HK-2 (cell line): ENCODE measurements around the gene AK9.

Source experiments
- DNase-seq: peaks from one replicate; pipeline ENCODE4 v3.0.0-alpha.2; 2018; ENCODE audit not compliant: unreplicated experiment

Gene AK9

DNA sequence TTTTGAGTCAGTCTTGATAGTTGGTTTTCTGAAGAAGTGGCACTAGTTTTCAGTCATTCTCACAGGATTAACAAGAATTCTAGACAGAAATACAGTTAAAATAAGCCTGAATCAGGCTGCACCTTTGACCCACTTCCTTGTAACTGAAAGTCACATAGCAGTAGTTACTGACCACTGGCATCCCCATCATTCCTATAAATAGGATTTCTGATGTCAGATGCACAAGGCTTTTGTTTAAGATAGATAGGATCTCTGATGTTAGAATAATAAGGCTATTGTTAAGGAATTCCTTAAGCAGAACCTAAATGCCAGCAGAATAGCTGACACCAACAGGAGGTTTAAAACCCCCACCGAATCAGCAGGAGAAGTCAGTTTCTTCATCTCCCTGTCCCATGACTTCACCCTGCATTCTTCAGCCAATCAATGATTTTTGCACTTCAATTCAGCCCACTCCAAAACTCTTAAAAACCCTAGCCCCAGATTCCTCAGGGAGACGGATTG is 177.4 kb downstream of the AK9 start:
- no peak for DNase-seq

GRCh38 chr6:109512271-109512817 is 178.7 kb downstream of the AK9 start:
- DNase-seq, result no peak

- DNase-seq, result no peak
Measured at GRCh38 chr6:109511832-109512231, 179.2 kb downstream of the AK9 start.

GRCh38 chr6:109510358-109510757 is 180.6 kb downstream of the AK9 start:
- DNase-seq, result no peak

DNA sequence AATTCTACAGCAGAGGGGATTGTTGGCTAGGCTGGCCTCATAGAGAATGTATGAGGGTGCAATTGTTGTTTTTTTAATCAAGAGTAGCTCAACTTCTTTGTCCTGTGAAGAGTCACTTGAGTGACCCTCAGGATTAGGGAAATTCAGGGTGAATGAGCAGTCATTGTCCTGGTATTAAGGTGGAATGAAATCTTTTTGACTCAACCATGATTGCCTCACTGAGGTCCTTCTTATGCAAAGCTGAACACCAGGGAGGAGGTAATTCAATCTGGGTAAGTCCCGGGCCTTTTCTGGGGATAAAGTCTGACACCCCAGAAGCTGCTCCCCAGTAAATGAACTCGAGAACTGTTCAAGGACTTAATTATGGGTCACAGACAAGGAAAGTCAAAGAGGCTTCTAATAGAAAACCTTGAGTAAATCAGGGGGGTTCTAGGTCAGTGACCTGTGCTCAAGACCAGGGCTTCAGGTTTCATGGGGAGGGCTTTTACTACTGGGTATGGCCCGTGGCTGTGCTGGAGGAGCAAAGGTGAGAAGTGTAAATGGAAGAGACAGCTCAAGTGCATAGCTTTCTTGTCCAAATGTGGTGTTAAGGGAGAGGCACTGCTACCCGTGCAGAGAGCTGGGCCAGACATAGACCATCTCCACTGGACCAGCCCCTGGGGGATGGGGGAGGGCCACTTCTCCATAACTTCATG is 182.7 kb downstream of the AK9 start:
- DNase-seq, result no peak

- DNase-seq, result no peak
Measured at GRCh38 chr6:109507490-109508072, 183.4 kb downstream of the AK9 start.

DNA sequence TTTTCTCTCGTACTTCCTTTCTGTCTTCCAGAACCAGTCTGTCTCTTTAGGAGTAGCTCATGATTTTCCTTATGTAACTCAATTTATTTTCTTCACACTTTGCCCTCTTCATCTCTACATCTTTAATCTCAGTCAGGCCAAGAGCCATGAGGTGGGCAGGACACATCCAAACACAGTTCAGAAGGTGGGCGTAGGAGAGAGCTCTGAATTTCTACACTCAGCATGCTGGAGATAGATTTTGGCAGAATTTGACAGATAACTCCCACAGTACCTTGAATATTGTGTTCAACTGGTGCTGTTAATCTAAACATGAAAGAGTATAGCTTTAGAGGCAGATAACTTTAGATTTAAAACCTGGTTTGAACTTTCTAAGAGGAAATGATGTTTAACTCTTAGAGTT is 184.2 kb downstream of the AK9 start:
- DNase-seq, result no peak

DNA sequence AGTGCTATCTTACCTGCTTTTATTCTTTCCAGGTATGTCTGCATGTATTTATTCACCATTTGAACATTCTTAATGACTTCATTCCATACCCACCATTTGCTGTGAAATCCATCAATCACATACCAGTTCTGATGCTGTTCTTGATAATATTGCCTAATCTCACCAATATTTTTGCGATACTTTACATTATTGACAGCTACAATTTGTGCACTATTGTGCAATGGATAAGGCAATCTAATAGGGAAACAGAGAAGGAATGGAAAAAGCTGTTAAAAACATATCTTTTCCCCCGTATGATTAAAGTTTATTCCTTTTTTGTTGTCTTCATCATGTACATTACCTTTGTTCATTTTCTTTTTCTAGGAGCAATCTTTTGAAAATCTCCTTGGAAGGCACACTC is 184.7 kb downstream of the AK9 start:
- no peak for DNase-seq

DNA sequence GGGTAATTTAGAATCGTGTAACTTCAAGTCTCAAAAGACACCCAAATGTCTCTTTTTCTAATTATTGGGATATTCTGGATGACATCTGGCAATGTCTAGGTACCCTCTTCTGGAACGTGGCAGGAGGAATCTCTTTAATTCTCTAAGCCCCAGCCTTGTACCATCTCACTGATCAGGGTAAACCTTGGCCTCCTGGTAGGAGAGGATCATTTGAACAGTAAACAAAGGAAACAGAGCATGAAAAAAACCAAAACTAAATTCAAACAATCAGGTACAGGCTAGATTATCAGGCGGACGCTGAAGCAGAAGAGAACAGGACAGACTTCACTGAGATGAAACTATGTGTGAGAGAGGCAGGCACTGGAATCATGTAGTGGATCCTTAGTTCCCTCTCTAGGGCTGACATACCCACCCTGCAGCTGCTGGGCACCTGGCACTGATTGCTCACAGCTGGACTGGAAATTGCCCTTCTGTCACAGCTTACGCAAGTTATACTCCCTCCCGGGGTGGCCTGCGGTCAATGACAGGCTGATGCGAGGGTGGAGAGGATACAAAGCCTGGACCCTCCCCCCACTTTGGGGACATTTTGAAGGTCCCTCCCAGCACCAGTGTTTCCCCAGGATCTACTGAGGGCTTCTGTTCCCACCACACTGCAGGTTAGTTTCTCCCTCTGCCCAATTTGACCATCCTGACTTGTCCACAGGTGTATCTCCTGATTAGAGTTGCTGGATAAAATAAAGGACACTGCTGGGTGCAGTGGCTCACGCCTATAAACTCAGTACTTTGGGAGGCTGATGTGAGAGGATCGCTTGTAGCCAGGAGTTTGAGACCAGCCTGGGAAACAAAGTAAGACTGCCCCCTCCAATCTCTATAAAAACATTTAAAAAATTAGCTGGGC is 187.4 kb downstream of the AK9 start:
- DNase-seq, result no peak

- DNase-seq, result no peak
Measured at GRCh38 chr6:109498936-109499335, 192.1 kb downstream of the AK9 start.

DNA sequence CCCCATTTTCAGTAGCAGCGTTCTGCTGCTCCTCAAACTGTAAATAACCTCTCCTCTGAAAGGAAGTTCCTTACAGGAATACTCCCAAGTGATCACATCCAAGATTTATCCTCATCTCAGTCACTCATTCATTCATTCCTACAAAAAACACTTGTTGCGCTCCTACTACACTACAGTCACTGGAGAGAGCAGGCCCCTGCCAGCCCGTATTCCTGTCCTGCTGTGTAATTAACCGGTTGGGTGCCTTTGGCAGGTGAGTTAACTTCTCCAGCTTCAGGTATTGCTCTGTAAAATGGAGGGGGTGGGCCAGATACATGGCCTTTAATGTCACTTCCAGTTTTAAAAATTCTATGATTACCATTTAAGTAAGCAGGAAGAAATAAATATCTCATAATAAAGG is 192.9 kb downstream of the AK9 start:
- no peak for DNase-seq

DNA sequence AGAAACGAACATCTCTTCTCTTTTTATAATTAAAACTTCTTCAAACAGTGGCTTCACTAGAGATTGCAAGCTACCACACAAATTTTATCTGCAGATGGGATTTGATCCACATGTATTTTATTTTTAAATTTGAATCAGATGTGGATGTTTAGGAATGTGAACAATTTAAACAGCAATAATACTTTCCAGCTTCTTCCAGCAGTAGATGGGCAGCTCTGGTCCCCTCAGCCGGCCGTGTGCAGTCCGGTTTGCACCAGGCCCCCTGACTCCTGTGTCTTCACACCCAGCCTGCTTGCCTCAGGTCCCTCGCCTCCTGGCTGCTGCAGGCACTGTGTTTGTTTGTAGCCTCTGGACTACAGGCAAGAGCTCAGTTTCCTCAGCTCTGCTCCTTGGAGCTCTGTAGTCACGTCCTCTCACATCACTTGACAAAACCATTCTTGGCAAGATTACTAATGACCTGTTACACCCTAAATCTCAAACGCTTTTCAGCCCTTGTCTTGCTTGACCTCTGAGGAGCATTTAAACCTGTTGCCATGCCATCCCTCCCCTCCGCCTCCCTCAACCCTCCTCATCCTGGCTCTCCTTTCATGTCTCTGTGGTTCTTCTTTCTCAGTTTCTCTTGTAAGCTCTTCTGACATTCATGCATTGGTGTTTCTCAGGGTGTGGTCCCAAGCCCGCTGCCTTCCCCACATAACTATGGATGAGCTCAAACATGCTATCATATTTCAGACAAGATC is 194.8 kb downstream of the AK9 start:
- no peak for DNase-seq

DNA sequence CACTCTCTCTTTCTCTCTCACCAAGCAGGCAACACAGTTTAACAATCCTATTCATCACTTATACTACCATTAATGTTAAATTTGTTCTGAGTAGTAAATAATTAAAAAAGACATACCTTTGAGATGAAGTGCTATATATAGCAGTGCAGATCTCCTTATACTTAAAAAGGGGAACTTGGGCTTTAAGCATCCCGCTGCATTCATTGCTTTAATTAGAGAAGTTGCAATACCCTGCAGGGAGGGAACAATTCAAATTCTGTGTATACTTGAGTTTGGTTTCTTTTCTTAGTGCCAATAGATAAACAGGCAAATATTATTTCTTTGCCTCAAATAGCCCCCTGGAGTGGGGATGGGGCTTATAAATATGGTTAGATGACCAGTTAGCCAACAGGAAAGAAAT is 197.1 kb downstream of the AK9 start:
- DNase-seq, result no peak

DNA sequence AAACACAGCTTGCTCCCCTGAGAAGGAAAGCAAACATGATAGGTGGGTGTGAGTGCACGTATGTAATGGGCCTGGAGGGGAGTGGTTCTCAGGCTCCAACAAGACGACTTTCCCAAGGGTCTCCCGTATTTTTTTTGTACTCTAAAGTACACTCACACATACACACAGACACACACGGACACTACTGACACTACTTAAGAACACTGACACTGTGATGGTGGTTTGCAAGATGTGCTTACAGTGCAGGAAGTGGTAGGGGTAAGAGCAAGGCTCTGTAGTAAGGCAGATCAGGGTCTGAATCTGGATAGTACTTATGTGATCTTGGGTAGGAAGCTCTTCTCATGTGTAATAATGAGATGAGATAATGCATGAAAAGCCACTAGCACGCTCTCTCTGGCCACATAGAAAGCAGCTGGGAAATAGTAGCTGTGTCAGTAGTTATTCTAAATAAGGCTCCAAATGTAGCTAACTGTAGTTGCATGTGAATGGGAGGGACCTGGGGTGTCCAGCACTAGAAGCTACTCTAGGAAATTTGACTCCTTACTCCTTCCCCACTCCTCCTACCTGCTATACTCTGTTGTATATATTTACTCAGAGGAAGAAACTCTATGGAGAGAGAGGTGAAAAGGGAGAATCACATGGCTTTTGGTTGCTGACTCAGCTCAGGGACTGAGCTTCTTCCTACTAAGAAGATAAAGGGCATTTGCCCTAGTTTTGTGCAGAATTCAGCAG is 199.6 kb downstream of the AK9 start:
- DNase-seq, result no peak

DNA sequence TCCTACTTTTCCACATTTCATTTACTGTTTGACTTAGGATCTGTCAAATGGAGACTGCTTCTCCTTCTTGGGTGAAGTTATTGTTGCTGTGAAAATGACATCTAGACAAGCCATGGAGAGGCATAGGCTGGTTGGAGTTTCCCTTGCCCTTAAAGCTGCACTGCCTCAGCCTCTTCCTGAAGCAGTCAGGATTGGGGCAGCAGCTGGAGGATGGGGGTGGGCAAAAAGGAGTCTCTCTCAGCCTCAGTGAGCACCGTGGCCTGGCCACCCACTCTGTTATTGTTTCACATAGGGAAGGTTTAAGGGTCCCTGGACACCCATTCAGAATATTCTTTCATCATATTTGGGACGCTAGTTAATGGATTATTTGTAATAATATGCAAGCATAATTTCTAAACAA is 200.3 kb downstream of the AK9 start:
- DNase-seq, result no peak

- DNase-seq, result no peak
Measured at GRCh38 chr6:109488001-109488400, 203.0 kb downstream of the AK9 start.

- DNase-seq, result no peak
Measured at GRCh38 chr6:109486068-109486467, 204.9 kb downstream of the AK9 start.

DNA sequence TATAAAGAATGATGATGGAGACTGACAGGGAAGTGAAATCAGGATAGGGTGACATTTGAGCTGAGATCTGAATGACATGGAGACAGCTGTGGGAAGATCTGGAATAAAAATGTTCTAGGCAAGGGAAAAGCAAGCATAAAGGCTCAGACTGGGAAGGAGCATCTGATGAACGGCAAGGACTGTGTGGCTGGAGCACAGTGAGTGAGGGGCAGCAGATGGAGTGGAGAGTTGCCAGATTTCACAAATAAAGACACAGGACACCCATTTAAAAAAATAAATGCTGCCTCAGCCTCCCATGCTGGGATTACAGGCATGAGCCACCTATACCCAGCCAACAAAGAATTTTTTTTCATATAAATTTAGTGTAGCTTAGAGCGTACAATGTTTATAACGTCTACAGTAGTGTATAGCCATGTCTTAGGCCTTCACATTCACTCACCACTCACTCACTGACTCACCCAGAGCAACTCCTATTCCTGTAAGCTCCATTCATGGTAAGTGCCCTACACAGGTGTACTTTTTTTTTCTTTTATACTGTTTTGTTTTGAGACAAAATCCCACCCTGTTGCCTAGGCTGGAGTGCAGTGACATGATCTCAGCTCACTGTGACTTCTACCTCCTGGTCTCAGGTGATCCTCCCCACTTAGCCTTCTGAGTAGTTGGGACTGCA is 205.6 kb downstream of the AK9 start:
- no peak for DNase-seq

DNA sequence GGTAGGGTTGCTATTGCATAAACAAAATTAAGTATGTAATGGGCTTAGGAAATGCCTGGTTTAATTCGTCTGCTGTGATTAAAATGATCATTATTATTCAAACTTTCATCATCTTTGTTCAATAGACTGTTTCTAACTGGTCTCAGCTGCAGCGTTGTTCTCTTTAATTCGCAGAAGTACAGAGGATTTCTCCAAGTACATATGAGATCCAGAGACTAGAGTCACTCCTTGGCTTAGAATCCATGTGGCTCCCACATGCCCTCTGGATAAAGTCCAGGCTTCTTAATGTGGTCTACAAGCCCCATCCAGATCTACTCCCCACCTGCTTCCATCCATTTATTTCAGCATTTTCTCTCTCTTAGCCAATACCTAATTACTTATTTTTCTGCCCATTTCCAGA is 206.9 kb downstream of the AK9 start:
- DNase-seq, result no peak

DNA sequence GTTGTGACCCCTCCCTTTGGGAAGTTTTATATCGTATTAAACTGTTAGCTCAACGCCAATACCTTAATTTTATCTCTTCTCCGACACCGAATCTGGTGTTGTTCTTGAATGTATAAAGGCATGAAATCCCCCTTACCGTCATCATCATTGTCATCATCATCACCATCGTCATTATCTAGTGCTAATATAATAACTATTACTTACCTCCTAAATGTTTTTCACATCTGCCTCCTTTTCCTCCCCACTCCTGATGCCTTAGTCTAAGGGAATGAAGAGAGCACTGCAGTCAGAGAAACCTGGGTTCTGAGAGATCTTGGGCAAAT is 207.3 kb downstream of the AK9 start:
- DNase-seq, result no peak
